Osteoblast (primary cell): ENCODE results near the gene SPDYC. TPM values are rescaled to one million over a fixed set of nuclear protein-coding genes. Genes with fewer than 3 reads are reported as not detected.
"Not testable (repeated sequence)": the region's sequence is repeated elsewhere in the genome, so short reads cannot be mapped to it uniquely, and the experiment has no call there.

ENCODE experiments used
- DNase-seq: peaks from one replicate; pipeline ENCODE4 v3.0.0; 2011; ENCODE audit warnings: low spot score, mixed read lengths; ENCODE audit not compliant: insufficient read length; ENCODE audit errors: missing footprints
- H2AFZ ChIP-seq: 2 replicates; pipeline ENCODE4 v1.6.0; 2011; ENCODE audit warnings: mild to moderate bottlenecking, low read length
- H3K27ac ChIP-seq: 2 replicates; pipeline ENCODE4 v1.5.1; 2011; ENCODE audit warnings: mild to moderate bottlenecking, low read depth, low read length, moderate library complexity
- H3K27me3 ChIP-seq: 2 replicates; pipeline ENCODE4 v1.6.0; 2012; ENCODE audit warnings: mild to moderate bottlenecking, control low read depth, inconsistent platforms, low read length, moderate library complexity; ENCODE audit not compliant: insufficient read depth
- H3K36me3 ChIP-seq: 2 replicates; pipeline ENCODE4 v1.5.1; 2011; ENCODE audit warnings: mild to moderate bottlenecking, low read length, control low read depth, moderate library complexity; ENCODE audit not compliant: insufficient read depth
- H3K4me1 ChIP-seq: 2 replicates; pipeline ENCODE4 v1.5.1; 2011; ENCODE audit warnings: mild to moderate bottlenecking, low read length, control low read depth, moderate library complexity; ENCODE audit not compliant: insufficient read depth
- H3K4me2 ChIP-seq: 2 replicates; pipeline ENCODE4 v1.6.0; 2011; ENCODE audit warnings: mild to moderate bottlenecking, low read length; ENCODE audit not compliant: insufficient read depth
- H3K4me3 ChIP-seq: fragments of 200-600 bp; sonication (generic); 3 replicates; pipeline ENCODE4 v1.5.1; 2012; ENCODE audit warnings: mild to moderate bottlenecking, low read length, inconsistent platforms; ENCODE audit not compliant: insufficient read depth
- H3K79me2 ChIP-seq: 2 replicates; pipeline ENCODE4 v1.6.0; 2012; ENCODE audit warnings: mild to moderate bottlenecking, low read length, control low read depth, inconsistent platforms; ENCODE audit not compliant: insufficient read depth
- H3K9me3 ChIP-seq: 2 replicates; pipeline ENCODE4 v1.5.1; 2011; ENCODE audit warnings: low read depth, low read length, control low read depth
- H4K20me1 ChIP-seq: 2 replicates; pipeline ENCODE4 v1.6.0; 2012; ENCODE audit warnings: mild to moderate bottlenecking, low read length, control low read depth; ENCODE audit not compliant: insufficient read depth
- total RNA-seq: library from RNA; depleted of rRNA; stranded (reverse); fragments of >200 nt; gene quantifications from 2 replicates; pipeline ENCODE4 v1.2.3, GENCODE V29; 2012
- TF ChIP-seq, protein P1 (sequence below): IDR thresholded peaks from 2 replicates; pipeline ENCODE4 v1.5.1; 2011; ENCODE audit warnings: mild to moderate bottlenecking, low read depth, low read length, moderate library complexity; ENCODE audit errors: extremely low read depth

SPDYC gene
- total RNA-seq, 1 donor: not detected

DNA sequence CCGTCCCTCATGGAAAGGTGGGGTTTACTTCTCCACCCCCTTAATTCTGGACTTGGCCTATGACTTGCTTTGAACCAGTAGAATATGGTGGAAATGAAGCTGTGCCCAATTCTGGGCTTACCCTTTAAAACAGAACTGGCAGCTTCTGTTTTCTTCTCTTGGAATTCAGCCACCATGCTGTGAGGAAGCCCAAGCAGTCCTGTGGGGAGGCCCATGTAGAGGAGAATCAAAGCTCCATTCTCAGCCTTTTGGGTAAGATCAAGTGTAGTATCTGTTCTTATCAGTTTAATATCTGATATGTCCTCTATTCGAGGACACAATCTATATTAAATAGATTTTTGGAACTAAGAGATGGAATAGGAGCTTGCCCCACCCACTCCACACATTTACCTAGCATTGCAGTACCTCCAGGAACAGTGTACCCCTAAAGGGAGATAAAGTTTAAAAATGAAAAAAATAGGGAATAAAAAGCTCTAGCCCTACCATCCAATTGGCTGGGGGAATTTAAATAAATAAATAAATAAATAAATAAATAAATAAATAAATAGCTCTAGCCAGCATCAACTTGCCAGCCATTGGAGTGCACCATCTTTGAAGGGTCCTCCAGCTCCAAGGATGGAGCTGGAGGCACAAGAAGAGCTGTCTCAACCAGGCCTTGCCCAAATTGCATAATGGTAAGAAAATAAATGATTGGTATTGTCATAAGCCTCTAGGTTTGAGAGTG, 22.5 kb upstream of the SPDYC start:
- H3K36me3 ChIP-seq: no peaks in the 10 kb centered on the region
- H2AFZ ChIP-seq: no peak overlapping the region
- H4K20me1 ChIP-seq: no peaks in the 10 kb centered on the region
- no peak for DNase-seq
- H3K4me1 ChIP-seq: peaks cover 16% of the 10 kb centered on the region
- TF ChIP-seq, protein P1, sequence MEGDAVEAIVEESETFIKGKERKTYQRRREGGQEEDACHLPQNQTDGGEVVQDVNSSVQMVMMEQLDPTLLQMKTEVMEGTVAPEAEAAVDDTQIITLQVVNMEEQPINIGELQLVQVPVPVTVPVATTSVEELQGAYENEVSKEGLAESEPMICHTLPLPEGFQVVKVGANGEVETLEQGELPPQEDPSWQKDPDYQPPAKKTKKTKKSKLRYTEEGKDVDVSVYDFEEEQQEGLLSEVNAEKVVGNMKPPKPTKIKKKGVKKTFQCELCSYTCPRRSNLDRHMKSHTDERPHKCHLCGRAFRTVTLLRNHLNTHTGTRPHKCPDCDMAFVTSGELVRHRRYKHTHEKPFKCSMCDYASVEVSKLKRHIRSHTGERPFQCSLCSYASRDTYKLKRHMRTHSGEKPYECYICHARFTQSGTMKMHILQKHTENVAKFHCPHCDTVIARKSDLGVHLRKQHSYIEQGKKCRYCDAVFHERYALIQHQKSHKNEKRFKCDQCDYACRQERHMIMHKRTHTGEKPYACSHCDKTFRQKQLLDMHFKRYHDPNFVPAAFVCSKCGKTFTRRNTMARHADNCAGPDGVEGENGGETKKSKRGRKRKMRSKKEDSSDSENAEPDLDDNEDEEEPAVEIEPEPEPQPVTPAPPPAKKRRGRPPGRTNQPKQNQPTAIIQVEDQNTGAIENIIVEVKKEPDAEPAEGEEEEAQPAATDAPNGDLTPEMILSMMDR: no peak
- no peak overlapping the region for H3K4me3 ChIP-seq
- no peak overlapping the region for H3K4me2 ChIP-seq
- H3K79me2 ChIP-seq: no peaks in the 10 kb centered on the region
- no peaks in the 10 kb centered on the region for H3K9me3 ChIP-seq
- H3K27me3 ChIP-seq: peaks cover 12% of the 10 kb centered on the region
- H3K27ac ChIP-seq: no peak overlapping the region

- Histone ChIP-seq H3K4me1 (peaks cover 21% of the 10 kb centered on the region), H3K79me2 (no peaks in the 10 kb centered on the region), H3K4me3 (no peak overlapping the region), H2AFZ (no peak overlapping the region), H3K36me3 (no peaks in the 10 kb centered on the region), H3K27me3 (peaks cover 11% of the 10 kb centered on the region), H3K4me2 (no peak overlapping the region), H4K20me1 (no peaks in the 10 kb centered on the region), H3K27ac (no peak overlapping the region), H3K9me3 (no peaks in the 10 kb centered on the region)
- DNase-seq: no peak
- TF ChIP-seq, protein P1: no peak
Observed at GRCh38 chr11:65148657-65149056, 21.4 kb upstream of the SPDYC start.

GRCh38 chr11:65150131-65150508, 19.9 kb upstream of the SPDYC start:
- Histone ChIP-seq H3K4me2 (peak overlapping the region; percentile 68), H3K27ac (peak overlapping the region; percentile 47), H3K4me3 (peak overlapping the region; percentile 13), H3K4me1 (peaks cover 21% of the 10 kb centered on the region)
- not testable (repeated sequence) for DNase-seq, H4K20me1 ChIP-seq, H3K27me3 ChIP-seq, H2AFZ ChIP-seq, H3K36me3 ChIP-seq, H3K79me2 ChIP-seq, H3K9me3 ChIP-seq

- Histone ChIP-seq H3K79me2 (no peaks in the 10 kb centered on the region), H3K4me1 (peaks cover 21% of the 10 kb centered on the region), H3K36me3 (no peaks in the 10 kb centered on the region), H2AFZ (peak overlapping the region; percentile 60), H3K27ac (peak overlapping the region; percentile 47), H3K9me3 (no peaks in the 10 kb centered on the region), H3K27me3 (peaks cover under 1% of the 10 kb centered on the region), H4K20me1 (no peaks in the 10 kb centered on the region), H3K4me3 (peak overlapping the region; percentile 34), H3K4me2 (peak overlapping the region; percentile 68)
- DNase-seq: peak; percentile 87
- TF ChIP-seq, protein P1: no peak
Observed at GRCh38 chr11:65150509-65151299, 19.3 kb upstream of the SPDYC start.
